HG02623 (cell line): ENCODE results near the gene MAP6.

ENCODE experiments used
- ATAC-seq: cut with Tn5 transposase; IDR thresholded peaks from one replicate; pipeline ENCODE4 v1.9.1; 2021; ENCODE audit warnings: moderate library complexity; ENCODE audit not compliant: unreplicated experiment

MAP6 gene

GRCh38 chr11:75632450-75632849 lies 36.4 kb downstream of the MAP6 start:
- no peak for ATAC-seq

- ATAC-seq, result no peak
Measured at GRCh38 chr11:75631086-75631730, 37.6 kb downstream of the MAP6 start.

- no peak for ATAC-seq
Measured at GRCh38 chr11:75627906-75628668, 40.8 kb downstream of the MAP6 start.

- ATAC-seq, result no peak
Measured at GRCh38 chr11:75626889-75627529, 41.8 kb downstream of the MAP6 start.

GRCh38 chr11:75625991-75626888 lies 42.6 kb downstream of the MAP6 start:
- ATAC-seq, result no peak

- no peak for ATAC-seq
Measured at GRCh38 chr11:75625021-75625420, 43.8 kb downstream of the MAP6 start.

GRCh38 chr11:75616281-75616680 lies 52.6 kb downstream of the MAP6 start:
- ATAC-seq, result no peak

GRCh38 chr11:75615751-75616150 lies 53.1 kb downstream of the MAP6 start:
- ATAC-seq, result no peak

- ATAC-seq, result no peak
Measured at GRCh38 chr11:75611823-75612222, 57.0 kb downstream of the MAP6 start.

- no peak for ATAC-seq
Measured at GRCh38 chr11:75606099-75606498, 62.7 kb downstream of the MAP6 start.

- no peak for ATAC-seq
Measured at GRCh38 chr11:75603791-75604736, 64.8 kb downstream of the MAP6 start.

GRCh38 chr11:75602951-75603350 lies 65.9 kb downstream of the MAP6 start:
- no peak for ATAC-seq

GRCh38 chr11:75601494-75601893 lies 67.3 kb downstream of the MAP6 start:
- ATAC-seq, result no peak

- no peak for ATAC-seq
Measured at GRCh38 chr11:75600356-75600755, 68.5 kb downstream of the MAP6 start.

- no peak for ATAC-seq
Measured at GRCh38 chr11:75598900-75599299, 69.9 kb downstream of the MAP6 start.

- no peak for ATAC-seq
Measured at GRCh38 chr11:75598264-75598663, 70.6 kb downstream of the MAP6 start.

GRCh38 chr11:75597636-75598035 lies 71.2 kb downstream of the MAP6 start:
- no peak for ATAC-seq

- no peak for ATAC-seq
Measured at GRCh38 chr11:75596914-75597313, 71.9 kb downstream of the MAP6 start.

- ATAC-seq, result no peak
Measured at GRCh38 chr11:75595429-75595828, 73.4 kb downstream of the MAP6 start.

GRCh38 chr11:75594211-75594610 lies 74.6 kb downstream of the MAP6 start:
- no peak for ATAC-seq
